ENCODE results near the gene AOC2.
"Not testable (repeated sequence)": the region's sequence is repeated elsewhere in the genome, so short reads cannot be mapped to it uniquely, and the experiment has no call there.

AOC2 gene

GRCh38 chr17:42832934-42833766 lies 11.2 kb upstream of the AOC2 start, which contains the start of gene PSME3:
Gene PSME3, plus strand, starts transcription at chr17:42833397. Its CDS starts 235 bp downstream, at chr17:42833632.
- peak; percentile 83 for DNase-seq

GRCh38 chr17:42833767-42834422 lies 10.5 kb upstream of the AOC2 start:
- no peak for DNase-seq

DNA sequence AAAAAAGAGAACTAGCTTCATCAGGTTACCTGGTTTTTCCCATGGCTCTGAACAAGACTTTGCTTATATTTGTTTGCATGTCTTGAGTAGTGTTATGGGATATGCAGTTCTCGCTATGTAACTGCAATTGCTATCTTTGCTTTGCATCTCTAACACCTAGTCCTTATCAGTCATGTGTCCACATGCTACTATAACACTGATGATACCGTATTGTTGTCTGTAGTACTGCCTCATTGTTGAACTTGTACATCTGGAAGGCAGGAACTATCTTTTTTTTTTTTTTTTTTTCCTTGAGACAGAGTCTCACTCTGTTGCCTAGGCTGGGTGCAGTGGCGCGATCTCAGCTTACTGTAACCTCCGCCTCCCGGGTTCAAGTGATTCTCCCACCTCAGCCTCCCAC lies 8.6 kb upstream of the AOC2 start:
- DNase-seq: no peak

GRCh38 chr17:42841975-42842685 lies 2.2 kb upstream of the AOC2 start:
- no peak for DNase-seq

DNA sequence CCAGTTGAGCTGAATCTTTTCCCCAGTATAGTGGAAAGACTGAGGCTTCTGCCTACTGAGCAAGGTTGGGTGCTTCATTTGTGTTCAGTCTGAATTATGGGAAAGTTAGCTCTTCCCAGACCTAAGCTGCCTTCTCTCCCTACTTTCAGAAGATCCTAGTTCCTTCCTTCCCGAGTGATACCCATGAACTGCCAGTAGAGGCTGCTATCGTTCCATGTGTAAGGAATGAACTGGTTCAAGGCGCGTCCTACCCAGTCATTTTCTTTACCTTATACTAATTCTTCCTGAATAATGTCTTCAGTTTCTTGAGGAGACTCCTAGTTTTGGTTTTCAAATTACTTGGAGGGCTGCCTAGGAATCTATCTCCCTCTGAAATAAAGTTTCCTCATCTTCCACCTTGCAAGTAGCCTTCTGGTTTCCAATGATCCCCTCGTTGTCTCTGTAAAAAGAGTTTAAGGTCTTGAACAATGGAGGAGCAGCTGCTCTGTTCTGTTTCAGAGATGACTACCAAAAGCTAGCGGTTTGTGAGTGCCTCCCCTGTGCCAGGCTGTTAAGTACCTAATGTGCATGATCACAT lies 934 bp upstream of the AOC2 start:
- no peak for DNase-seq

DNA sequence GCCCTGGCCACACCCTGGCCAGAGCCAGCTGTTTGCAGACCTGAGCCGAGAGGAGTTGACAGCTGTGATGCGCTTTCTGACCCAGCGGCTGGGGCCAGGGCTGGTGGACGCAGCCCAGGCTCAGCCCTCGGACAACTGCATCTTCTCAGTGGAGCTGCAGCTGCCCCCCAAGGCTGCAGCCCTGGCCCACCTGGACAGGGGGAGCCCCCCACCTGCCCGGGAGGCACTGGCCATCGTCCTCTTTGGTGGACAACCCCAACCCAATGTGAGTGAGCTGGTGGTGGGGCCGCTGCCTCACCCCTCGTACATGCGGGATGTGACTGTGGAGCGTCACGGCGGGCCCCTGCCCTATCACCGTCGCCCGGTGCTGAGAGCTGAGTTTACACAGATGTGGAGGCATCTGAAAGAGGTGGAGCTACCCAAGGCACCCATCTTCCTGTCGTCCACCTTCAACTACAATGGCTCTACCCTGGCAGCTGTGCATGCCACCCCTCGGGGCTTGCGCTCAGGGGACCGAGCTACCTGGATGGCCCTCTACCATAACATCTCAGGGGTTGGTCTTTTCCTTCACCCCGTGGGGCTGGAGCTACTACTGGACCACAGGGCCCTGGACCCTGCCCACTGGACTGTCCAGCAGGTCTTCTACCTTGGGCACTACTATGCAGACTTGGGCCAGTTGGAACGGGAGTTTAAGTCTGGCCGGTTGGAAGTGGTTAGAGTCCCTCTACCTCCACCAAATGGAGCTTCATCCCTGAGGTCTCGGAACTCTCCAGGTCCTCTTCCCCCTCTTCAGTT lies 578 bp downstream of the AOC2 start:
- no peak for DNase-seq

DNA sequence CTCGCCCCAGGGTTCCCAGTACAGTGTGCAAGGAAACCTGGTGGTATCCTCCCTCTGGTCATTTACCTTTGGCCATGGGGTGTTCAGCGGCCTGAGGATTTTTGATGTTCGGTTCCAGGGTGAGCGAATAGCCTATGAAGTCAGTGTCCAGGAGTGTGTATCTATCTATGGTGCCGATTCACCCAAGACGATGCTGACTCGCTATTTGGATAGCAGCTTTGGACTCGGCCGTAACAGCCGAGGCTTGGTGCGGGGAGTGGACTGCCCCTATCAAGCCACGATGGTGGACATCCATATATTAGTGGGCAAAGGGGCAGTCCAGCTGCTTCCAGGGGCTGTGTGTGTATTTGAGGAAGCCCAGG lies 1.2 kb downstream of the AOC2 start:
- no peak for DNase-seq

DNA sequence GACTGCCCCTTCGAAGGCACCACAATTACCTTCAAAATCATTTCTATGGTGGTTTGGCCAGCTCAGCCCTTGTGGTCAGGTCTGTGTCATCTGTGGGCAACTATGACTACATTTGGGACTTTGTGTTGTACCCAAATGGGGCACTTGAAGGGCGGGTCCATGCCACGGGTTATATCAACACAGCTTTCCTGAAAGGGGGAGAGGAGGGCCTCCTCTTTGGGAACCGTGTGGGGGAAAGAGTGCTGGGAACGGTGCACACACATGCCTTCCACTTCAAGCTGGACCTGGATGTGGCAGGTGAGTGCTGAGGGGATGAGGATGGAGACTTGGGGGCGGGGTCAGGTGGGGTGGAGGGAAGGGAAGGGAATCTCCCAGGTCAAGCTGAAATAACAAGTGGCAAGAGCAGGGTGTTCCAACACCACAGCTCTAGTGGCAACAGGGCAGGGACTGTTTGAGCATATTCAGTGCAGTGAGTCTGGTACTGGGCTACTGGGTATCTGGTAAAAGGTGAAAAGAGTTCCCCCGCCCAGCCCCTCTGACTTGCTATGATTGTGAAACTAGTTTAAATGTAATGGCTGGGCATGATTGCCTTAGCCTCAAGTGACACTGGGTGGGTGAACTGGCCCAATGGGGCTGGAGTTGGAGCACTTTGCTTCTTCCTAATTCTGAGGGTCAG lies 1.7 kb downstream of the AOC2 start:
- no peak for DNase-seq

GRCh38 chr17:42846594-42847280 lies 2.4 kb downstream of the AOC2 start:
- no peak for DNase-seq

DNA sequence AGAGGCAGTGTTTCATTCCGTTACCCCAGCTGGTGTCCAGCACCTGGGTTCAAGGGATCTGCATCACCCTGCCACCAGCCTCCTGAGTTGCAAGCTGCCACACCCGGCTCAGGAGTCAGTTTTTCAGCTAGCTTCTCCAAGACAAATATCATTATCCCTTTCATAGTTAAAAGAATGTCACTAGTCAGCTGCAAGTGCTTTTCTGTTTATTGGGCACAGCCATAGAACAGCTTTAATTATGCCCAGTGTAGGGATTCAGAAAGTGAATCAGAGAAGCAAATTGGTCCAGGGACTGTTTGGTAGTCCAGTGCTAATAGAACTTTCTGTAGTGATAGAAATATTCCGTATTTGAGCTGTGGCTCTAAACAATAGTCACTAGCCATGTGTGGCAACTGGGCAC lies 3.7 kb downstream of the AOC2 start:
- DNase-seq: no peak

- no peak for DNase-seq
Observed at GRCh38 chr17:42849031-42849430, 4.7 kb downstream of the AOC2 start.

DNA sequence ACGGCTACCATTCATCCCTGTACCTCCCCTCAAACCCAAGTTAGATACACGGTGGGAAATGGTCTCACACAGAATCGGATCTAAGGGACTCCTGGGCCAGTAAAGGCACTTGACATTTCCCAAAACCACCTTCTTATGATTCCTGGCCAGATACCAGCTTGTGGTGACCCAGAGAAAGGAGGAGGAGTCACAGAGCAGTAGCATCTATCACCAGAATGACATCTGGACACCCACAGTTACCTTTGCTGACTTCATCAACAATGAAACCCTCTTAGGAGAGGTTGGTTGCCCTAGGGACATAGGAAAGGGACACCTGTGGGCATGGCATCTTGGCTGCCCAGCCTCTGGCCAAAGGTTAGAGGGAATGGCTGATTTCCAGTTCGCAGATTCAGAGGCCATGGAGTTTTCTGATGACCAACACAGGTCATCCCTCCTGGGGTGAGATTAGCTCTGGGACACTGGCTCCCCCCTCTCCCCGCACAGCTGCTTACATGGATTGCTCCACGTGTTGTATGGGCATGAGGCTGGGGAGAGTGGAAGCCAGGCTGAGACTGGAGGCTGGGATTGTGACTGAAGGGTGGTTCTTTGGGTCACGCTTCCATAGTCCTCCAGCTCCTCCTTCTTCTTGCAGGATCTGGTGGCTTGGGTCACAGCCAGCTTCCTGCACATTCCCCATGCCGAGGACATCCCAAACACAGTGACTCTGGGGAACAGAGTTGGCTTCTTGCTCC lies 5.2 kb downstream of the AOC2 start:
- no peak for DNase-seq

DNA sequence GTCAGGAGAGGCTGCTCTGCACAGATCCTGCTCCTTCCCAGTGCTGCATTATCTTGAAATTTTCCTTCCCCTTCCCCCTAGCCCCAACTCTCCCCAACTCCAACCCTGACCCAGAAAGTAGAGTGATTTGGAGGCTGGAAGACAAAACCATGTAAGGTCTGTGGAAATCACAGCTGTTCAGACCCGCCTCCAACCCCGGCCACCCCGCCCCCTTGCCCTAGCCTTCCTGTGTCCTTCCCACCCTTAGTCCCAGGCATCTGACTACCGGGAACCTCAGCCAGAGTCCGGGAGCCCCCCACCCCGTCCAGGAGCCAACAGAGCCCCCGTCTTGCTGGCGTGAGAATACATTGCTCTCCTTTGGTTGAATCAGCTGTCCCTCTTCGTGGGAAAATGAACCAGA lies 6.6 kb downstream of the AOC2 start, which contains the start of gene AOC3:
Gene AOC3 (plus strand): TSS at position 246 of the 400 bp plus-strand sequence. CDS start 145 bp downstream, at position 391.
- DNase-seq: no peak

GRCh38 chr17:42851371-42852240 lies 7.2 kb downstream of the AOC2 start:
- DNase-seq: not testable (repeated sequence)

GRCh38 chr17:42852351-42852750 lies 8.0 kb downstream of the AOC2 start:
- DNase-seq: no peak

GRCh38 chr17:42853004-42853403 lies 8.6 kb downstream of the AOC2 start:
- DNase-seq: no peak

GRCh38 chr17:42853597-42853967 lies 9.2 kb downstream of the AOC2 start:
- no peak for DNase-seq

DNA sequence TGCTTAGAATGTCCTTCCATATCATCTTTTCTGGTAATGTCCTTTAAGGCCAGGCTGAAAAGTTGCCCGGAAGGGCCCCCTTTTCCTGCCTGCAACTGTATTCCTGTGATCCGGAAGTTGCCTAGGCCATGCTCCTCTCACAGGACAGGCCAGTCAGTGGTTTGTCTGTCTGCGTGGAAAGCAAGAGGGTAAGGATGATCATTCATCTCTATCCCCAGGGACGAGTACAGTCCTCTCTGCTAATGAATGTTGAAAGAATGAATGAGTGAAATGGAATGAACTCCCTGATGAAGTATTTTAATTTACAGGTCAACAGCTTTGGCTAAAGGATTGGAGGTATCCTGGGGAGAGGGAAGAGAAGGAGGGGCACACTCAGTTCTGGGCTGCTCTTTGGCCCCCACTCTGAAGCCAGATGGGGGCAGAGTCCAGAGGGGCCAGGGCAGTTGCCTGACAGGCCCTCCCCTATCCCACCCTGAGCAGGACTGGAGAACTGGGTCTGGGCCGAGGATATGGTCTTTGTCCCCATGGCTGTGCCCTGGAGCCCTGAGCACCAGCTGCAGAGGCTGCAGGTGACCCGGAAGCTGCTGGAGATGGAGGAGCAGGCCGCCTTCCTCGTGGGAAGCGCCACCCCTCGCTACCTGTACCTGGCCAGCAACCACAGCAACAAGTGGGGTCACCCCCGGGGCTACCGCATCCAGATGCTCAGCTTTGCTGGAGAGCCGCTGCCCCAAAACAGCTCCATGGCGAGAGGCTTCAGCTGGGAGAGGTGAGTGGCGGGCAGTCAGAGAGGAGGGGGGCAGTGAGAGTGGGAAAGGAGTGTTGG lies 9.8 kb downstream of the AOC2 start:
- no peak for DNase-seq
